GM21576 (cell line): ENCODE measurements around the gene PAX3.
"Not testable (repeated sequence)": the region's sequence is repeated elsewhere in the genome, so short reads cannot be mapped to it uniquely, and the experiment has no call there.

Source experiments
- ATAC-seq: cut with Tn5 transposase; IDR thresholded peaks from one replicate; pipeline ENCODE4 v1.9.1; 2021; ENCODE audit warnings: mild to moderate bottlenecking, moderate library complexity; ENCODE audit not compliant: unreplicated experiment

PAX3 gene

GRCh38 chr2:222155003-222155664 lies 143.7 kb downstream of the PAX3 start:
- ATAC-seq: not testable (repeated sequence)
